H1 (cell line): ENCODE data around the gene CEACAM20. TPM values are rescaled to one million over a fixed set of nuclear protein-coding genes. Genes with fewer than 3 reads are reported as not detected.

Experiments used
- CTCF ChIA-PET: fragments of 300-600 bp; sonication (Branson Sonifier 250); formaldehyde crosslinking; loops from one replicate; lab custom pipeline; 2021; ENCODE audit not compliant: partially characterized antibody; lab: Charles Lee
- POLR2A ChIA-PET: fragments of 300-600 bp; sonication (Branson Sonifier 250); formaldehyde crosslinking; loops from one replicate; lab custom pipeline; 2021; ENCODE audit warnings: inconsistent platforms; ENCODE audit not compliant: partially characterized antibody; lab: Charles Lee
- DNase-seq, 2 experiments: peaks; one replicate each; pipeline versions ENCODE4 v3.0.0 to v3.0.0-alpha.2; 2010 to 2022; ENCODE audit warnings: low spot score in 2 of 2, low read depth in 1 of 2, mixed read lengths in 1 of 2
- FAIRE-seq: peaks from 2 replicates; lab custom pipeline; 2011; peaks lifted over from hg19 to GRCh38; lab: Jason Lieb, UNC
- H2AFZ ChIP-seq: 2 replicates; pipeline ENCODE4 v1.8.1; 2012; ENCODE audit warnings: low read length, inconsistent platforms
- H2AK5ac ChIP-seq: 2 replicates; pipeline ENCODE4 v1.6.1; 2013; ENCODE audit warnings: low read depth, low read length
- H2BK120ac ChIP-seq: replicated peaks from 2 replicates; pipeline ENCODE3; 2013; ENCODE audit warnings: low read depth, low read length, inconsistent platforms
- H2BK12ac ChIP-seq: 2 replicates; pipeline ENCODE4 v1.6.1; 2013; ENCODE audit warnings: low read depth, low read length
- H2BK15ac ChIP-seq: 2 replicates; pipeline ENCODE4 v1.6.1; 2013; ENCODE audit warnings: low read length
- H2BK20ac ChIP-seq: 2 replicates; pipeline ENCODE4 v1.6.1; 2013; ENCODE audit warnings: low read length
- H2BK5ac ChIP-seq: 2 replicates; pipeline ENCODE4 v1.6.1; 2013; ENCODE audit warnings: low read depth, low read length
- H3K14ac ChIP-seq: 2 replicates; pipeline ENCODE4 v1.6.1; 2013; ENCODE audit warnings: inconsistent platforms; ENCODE audit not compliant: insufficient read length
- H3K18ac ChIP-seq: 2 replicates; pipeline ENCODE4 v1.6.1; 2013; ENCODE audit warnings: low read length; ENCODE audit errors: extremely low read depth
- H3K23ac ChIP-seq: 2 replicates; pipeline ENCODE4 v1.6.1; 2013; ENCODE audit warnings: inconsistent platforms; ENCODE audit not compliant: insufficient read length
- H3K23me2 ChIP-seq: 2 replicates; pipeline ENCODE4 v1.6.1; 2013; ENCODE audit warnings: low read depth, low read length
- H3K27ac ChIP-seq: 2 replicates; pipeline ENCODE4 v1.6.1; 2011; ENCODE audit warnings: low read depth, low read length, inconsistent platforms
- H3K27me3 ChIP-seq, 4 experiments: replicated peaks in 1 of 4; 1 replicate in 1 of 4; 2 replicates in 3 of 4; pipeline versions ENCODE4 v1.6.1 to v1.8.1; 2011 to 2013; ENCODE audit warnings: low read length in 3 of 4, mild to moderate bottlenecking in 3 of 4, inconsistent platforms in 2 of 4, mixed read lengths in 2 of 4, moderate library complexity in 1 of 4; ENCODE audit not compliant: control insufficient read depth in 3 of 4, insufficient read depth in 3 of 4; ENCODE audit errors: extremely low read depth in 1 of 4
- H3K36me3 ChIP-seq, 4 experiments: 2 replicates each; pipeline versions ENCODE4 v1.6.1 to v1.8.1; 2011 to 2013; ENCODE audit warnings: mild to moderate bottlenecking in 4 of 4, low read length in 3 of 4, moderate library complexity in 2 of 4, control low read depth in 1 of 4, inconsistent platforms in 1 of 4; ENCODE audit not compliant: insufficient read depth in 4 of 4, control insufficient read depth in 2 of 4
- H3K4ac ChIP-seq: replicated peaks from 2 replicates; pipeline ENCODE3; 2013; ENCODE audit warnings: low read length, low read depth, mixed read lengths, inconsistent platforms; ENCODE audit not compliant: insufficient read length
- H3K4me1 ChIP-seq, 4 experiments: replicated peaks in 1 of 4; 1 replicate in 1 of 4; 2 replicates in 3 of 4; pipeline versions ENCODE4 v1.6.1 to v1.8.1; 2011 to 2013; ENCODE audit warnings: low read length in 3 of 4, inconsistent platforms in 2 of 4, mixed read lengths in 1 of 4; ENCODE audit not compliant: insufficient read depth in 4 of 4, control insufficient read depth in 3 of 4
- H3K4me2 ChIP-seq, 2 experiments: 2 replicates each; pipeline versions ENCODE4 v1.6.1 to v1.8.1; 2011 to 2013; ENCODE audit warnings: low read depth in 2 of 2, low read length in 2 of 2, control low read depth in 1 of 2, inconsistent platforms in 1 of 2, mild to moderate bottlenecking in 1 of 2; ENCODE audit not compliant: insufficient read depth in 1 of 2
- H3K4me3 ChIP-seq, 4 experiments: fragments of 200-600, 300-600 bp in 1 of 4; sonication (generic), shearing (Covaris generic), sonication (Bioruptor Twin) in 1 of 4; 2 replicates each; pipeline versions ENCODE4 v1.5.1 to v1.8.1; 2011 to 2016; ENCODE audit warnings: low read length in 4 of 4, low read depth in 3 of 4, control low read depth in 2 of 4, inconsistent platforms in 2 of 4, mild to moderate bottlenecking in 2 of 4, mixed read lengths in 1 of 4, moderate library complexity in 1 of 4; ENCODE audit not compliant: insufficient read depth in 2 of 4; ENCODE audit errors: extremely low read depth in 1 of 4
- H3K56ac ChIP-seq: replicated peaks from 2 replicates; pipeline ENCODE3; 2013; ENCODE audit warnings: low read depth, mild to moderate bottlenecking, mixed read lengths, low read length, inconsistent platforms; ENCODE audit not compliant: insufficient read length
- H3K79me1 ChIP-seq: 2 replicates; pipeline ENCODE4 v1.6.1; 2013; ENCODE audit warnings: low read depth, low read length, control low read depth
- H3K79me2 ChIP-seq, 2 experiments: 2 replicates each; pipeline versions ENCODE4 v1.6.1 to v1.8.1; 2012 to 2013; ENCODE audit warnings: low read length in 2 of 2, mild to moderate bottlenecking in 2 of 2, inconsistent platforms in 1 of 2; ENCODE audit not compliant: insufficient read depth in 2 of 2, control insufficient read depth in 1 of 2
- H3K9ac ChIP-seq, 4 experiments: replicated peaks in 1 of 4; 1 replicate in 1 of 4; 2 replicates in 3 of 4; pipeline versions ENCODE4 v1.6.1 to v1.8.1; 2011 to 2013; ENCODE audit warnings: low read depth in 3 of 4, low read length in 3 of 4, control low read depth in 2 of 4, mild to moderate bottlenecking in 2 of 4, moderate library complexity in 2 of 4, inconsistent platforms in 1 of 4; ENCODE audit errors: extremely low read depth in 1 of 4
- H3K9me3 ChIP-seq, 2 experiments: 2 replicates each; pipeline versions ENCODE4 v1.6.1 to v1.8.1; 2012 to 2013; ENCODE audit warnings: mild to moderate bottlenecking in 2 of 2, moderate library complexity in 2 of 2, control low read depth in 1 of 2, inconsistent platforms in 1 of 2, low read depth in 1 of 2, low read length in 1 of 2, mixed read lengths in 1 of 2; ENCODE audit not compliant: insufficient read depth in 2 of 2
- H4K20me1 ChIP-seq, 2 experiments: replicated peaks in 1 of 2; 2 replicates each; pipeline versions ENCODE3 to v1.8.1; 2011 to 2013; ENCODE audit warnings: inconsistent platforms in 2 of 2, low read length in 2 of 2, mild to moderate bottlenecking in 1 of 2; ENCODE audit not compliant: insufficient read depth in 2 of 2, control insufficient read depth in 1 of 2
- H4K5ac ChIP-seq: 2 replicates; pipeline ENCODE4 v1.6.1; 2013; ENCODE audit warnings: low read length, low read depth, mixed read lengths, inconsistent platforms; ENCODE audit not compliant: insufficient read length
- H4K8ac ChIP-seq: 2 replicates; pipeline ENCODE4 v1.8.0; 2013; ENCODE audit warnings: mild to moderate bottlenecking, moderate library complexity, low read length, inconsistent platforms; ENCODE audit not compliant: insufficient read depth; ENCODE audit errors: extremely low read depth
- H4K91ac ChIP-seq: replicated peaks from 2 replicates; pipeline ENCODE3; 2013; ENCODE audit warnings: low read length, mixed read lengths, inconsistent platforms; ENCODE audit not compliant: insufficient read length
- CBX5 ChIP-seq: fragments of 300-800, 300-1000 bp; sonication (generic); IDR thresholded peaks from 2 replicates; pipeline ENCODE4 v1.7.1; 2016; ENCODE audit warnings: antibody characterized with exemption, low read length, low read depth
- SP2 ChIP-seq: IDR thresholded peaks from 2 replicates; pipeline ENCODE4 v1.6.1; 2012; ENCODE audit warnings: mild to moderate bottlenecking, low read length, inconsistent platforms
- polyA plus RNA-seq, 7 experiments: library from polyadenylated mRNA; depleted of rRNA in 3 of 7; stranded (reverse) in 5 of 7; unstranded in 2 of 7; fragments of >200 nt in 5 of 7; fragments of 200-250 nt in 2 of 7; gene quantifications; 1 replicate in 5 of 7; 2 replicates in 1 of 7; 4 replicates in 1 of 7; pipeline versions ENCODE4 v1.2.1 to v1.2.3, GENCODE V29; 2011 to 2013; ENCODE audit warnings: missing spikeins in 2 of 7, mixed read lengths in 2 of 7
- total RNA-seq: library from RNA; stranded (reverse); fragmentation: NEBNext Ultra II Directional; extraction: Animal tissue kit (Norgen Biotek cat#: 25700); gene quantifications from 2 replicates; pipeline ENCODE4 v1.2.1, GENCODE V29; 2021

The CEACAM20 gene
- total and polyA plus RNA-seq, 2 of the 8 experiments (the other 6 are each of a cell fraction or from before 2014, with no cell fraction given) = not detected

GRCh38 chr19:44509478-44509877 lies 20.0 kb downstream of the CEACAM20 start:
- no peak overlapping the region for H2BK5ac ChIP-seq
- H3K4me1 ChIP-seq = no peaks in the 10 kb centered on the region

More at GRCh38 chr19:44509478-44509877, 20.0 kb downstream of the CEACAM20 start:
- Histone ChIP-seq H3K9me3 (peaks cover 20 to 44% of the 10 kb centered on the region in 2 experiments; a peak in 3 of 4 replicates), H2AK5ac (no peak overlapping the region), H3K27me3 (no peaks in the 10 kb centered on the region), H2BK12ac (no peak overlapping the region), H4K5ac (no peak overlapping the region), H2BK120ac (no peak overlapping the region), H4K20me1 (no peaks in the 10 kb centered on the region), H3K79me1 (no peaks in the 10 kb centered on the region), H3K18ac (no peak overlapping the region), H3K79me2 (no peaks in the 10 kb centered on the region), H4K91ac (no peak overlapping the region), H3K23me2 (no peaks in the 10 kb centered on the region; the same call in 1 of the 2 replicates), H2BK15ac (no peak overlapping the region), H3K27ac (no peak overlapping the region), H2AFZ (no peak overlapping the region), H3K4ac (no peak overlapping the region), H3K14ac (no peak overlapping the region), H3K36me3 (no peaks in the 10 kb centered on the region), H3K4me3 (no peak overlapping the region), H3K56ac (no peak overlapping the region), H4K8ac (no peak overlapping the region), H3K4me2 (no peak overlapping the region), H3K23ac (no peak overlapping the region), H3K9ac (no peak overlapping the region), H2BK20ac (no peak overlapping the region)
- FAIRE-seq = no peak
- DNase-seq = no peak
- POLR2A ChIA-PET = no interaction called here
- TF ChIP-seq SP2 = no peak
- no peak for TF ChIP-seq CBX5
- CTCF ChIA-PET = no interaction called here
